ENCODE data around the gene RGS6.

GRCh38 chr14:72256055-72256454, 323.8 kb downstream of the RGS6 start:
- TF ChIP-seq GATA2 (IDR thresholded peaks at IDR 0.05; ENCODE audit: low read depth, low read length): no peak
- no peak for TF ChIP-seq GATA3 (IDR thresholded peaks at IDR 0.05; ENCODE audit: low read depth, low read length)
